Renal pelvis (tissue), 4 donors: ENCODE data around the gene ADAM11. TPM values are rescaled to one million over a fixed set of nuclear protein-coding genes. Genes with fewer than 3 reads are reported as not detected.
"Not testable (repeated sequence)": the region's sequence is repeated elsewhere in the genome, so short reads cannot be mapped to it uniquely, and the experiment has no call there.

Source experiments
- DNase-seq: peaks from one replicate; pipeline ENCODE4 v3.0.0-alpha.2; 2013
- polyA plus RNA-seq, 3 donors: library from polyadenylated mRNA; unstranded; fragments of 120-200 nt; gene quantifications; one replicate each; pipeline ENCODE4 v1.2.1, GENCODE V29; 2013; ENCODE audit not compliant: insufficient read length in 3 of 3

Gene ADAM11
- polyA plus RNA-seq, 3 donors = 2.7 to 3.7 (median 3.4) TPM

DNA sequence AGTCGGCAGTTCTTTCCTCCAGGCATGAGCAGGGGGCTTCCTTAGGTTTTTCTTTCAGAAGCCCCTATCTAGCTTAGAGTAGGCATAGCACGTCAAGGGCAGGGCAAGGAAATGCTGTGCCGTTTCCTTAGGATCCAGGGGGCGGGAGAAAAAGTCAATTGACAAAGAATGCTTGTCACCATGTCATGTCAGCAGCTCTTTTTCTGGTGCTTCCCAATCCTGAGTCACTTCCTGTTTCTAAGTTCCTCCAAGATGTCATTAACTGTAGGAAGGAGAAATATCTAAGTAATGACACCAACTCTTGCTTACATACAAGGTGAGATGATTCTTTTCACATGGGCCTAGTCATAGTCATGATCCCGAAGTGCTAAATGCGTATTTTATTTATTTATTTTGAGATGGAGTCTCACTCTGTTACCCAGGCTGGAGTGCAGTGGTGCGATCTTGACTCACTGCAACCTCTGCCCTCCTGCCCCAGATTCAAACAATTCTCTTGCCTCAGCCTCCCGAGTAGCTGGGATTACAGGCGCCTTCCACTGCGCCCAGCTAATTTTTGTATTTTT lies 36.1 kb downstream of the ADAM11 start:
- DNase-seq = no peak

DNA sequence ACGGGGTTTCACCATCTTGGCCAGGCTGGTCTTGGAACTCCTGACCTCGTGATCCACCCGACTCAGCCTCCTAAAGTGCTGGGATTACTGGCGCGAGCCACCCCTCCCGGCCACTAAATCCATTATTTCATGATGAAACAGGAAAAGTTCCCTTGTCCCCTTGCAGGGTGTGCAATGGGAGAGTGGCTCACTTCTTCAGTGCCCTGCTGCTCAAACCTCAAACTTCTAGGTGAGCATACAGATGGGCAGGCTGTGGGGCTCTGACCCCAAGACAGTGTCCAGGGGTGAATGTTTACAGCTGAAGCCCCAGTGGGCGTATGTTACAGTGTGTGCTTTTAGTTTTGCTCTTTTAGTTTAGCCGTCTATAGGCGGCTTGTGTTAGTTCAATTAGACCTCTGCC lies 36.6 kb downstream of the ADAM11 start:
- no peak for DNase-seq

DNA sequence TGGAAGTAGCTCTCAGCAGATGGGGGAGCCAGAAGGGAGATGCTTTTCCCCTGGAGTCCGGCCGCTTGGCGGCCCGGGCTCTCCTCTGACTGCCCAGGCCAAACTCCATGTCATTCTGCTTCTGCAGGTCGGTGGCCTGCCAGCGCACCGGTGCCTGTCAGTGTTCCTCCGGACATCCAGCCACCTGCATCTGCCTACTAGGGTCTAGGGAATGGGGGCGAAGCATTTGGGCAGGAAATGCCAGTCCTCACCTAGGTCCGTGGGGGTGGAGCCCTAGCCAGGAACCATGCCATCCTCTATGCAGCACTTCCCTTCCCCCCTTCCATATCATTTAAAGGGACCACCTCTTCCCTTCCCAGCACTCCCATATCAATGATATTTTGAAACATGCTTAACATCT lies 37.1 kb downstream of the ADAM11 start:
- no peak for DNase-seq

DNA sequence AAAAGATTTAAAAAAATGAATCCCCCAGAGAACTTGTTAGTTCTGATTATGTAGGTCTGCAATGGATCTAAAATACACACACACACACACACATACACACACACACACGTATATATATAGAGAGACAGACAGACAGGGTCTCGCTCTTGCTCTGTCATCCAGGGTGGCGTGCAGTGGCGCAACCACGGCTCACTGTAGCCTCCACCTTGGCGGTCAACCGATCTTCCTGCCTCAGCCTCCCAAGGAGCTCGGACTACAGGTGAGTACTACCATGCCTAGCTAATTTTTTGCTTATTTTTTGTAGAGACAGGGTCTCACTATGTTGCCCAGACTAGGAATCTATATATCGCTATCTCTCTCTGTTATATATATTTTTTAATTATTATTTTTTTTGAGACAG lies 37.9 kb downstream of the ADAM11 start:
- DNase-seq = no peak

DNA sequence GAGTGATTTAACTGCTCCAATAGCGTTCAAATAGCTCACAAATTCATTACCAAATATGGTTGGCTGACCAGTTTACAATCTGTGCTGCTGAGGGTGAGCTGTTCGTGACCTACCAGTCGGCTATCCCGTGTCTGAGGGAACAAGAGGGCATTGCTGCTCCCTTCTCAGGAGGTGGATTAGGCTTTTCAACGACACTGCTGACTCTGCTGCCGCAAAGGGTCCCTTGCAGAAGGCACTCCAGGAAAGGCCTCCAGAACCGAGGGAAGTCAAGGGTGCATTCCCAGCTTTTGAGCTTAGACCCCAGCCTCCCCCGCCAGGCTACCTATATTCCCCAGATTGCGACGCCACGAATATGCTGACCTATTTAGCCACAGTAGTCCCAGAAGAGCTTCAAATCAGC lies 39.0 kb downstream of the ADAM11 start:
- no peak for DNase-seq

DNA sequence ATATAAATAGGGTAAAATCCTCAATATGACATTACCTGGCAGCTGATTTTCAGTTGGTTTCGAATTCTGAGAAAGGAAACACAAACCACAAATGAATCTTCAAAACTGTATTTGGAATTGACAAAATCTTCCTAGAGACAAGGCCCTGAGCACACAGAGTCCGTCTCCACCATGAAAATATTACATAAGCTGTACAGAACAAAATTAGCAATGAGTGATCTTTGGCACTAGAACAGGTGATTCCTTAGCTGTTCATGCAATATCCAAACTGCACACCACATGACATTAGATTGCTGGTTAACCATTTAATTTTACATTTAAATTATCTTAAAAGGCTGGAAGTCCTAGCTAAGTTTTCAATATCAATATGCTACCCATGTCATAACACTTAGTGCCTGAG lies 39.6 kb downstream of the ADAM11 start:
- DNase-seq = no peak

DNA sequence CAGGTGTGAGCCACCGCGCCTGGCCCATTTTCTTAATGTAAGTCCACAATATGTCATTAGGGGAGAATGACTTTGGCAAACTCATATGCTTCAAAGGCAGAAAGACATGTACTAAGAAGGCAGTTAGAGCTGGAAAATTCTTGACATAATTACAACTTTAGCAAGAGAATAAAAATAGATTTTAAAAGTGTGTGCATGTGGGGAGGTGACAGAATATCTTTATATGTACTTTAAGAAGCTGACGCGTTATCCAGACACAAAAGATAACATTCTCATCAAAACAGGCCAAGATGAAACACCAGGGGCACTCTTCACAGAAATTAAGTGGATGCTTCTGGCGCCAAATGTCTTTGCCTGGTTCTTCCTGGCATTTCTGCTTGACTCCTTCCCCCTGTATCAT lies 43.1 kb downstream of the ADAM11 start:
- no peak for DNase-seq

DNA sequence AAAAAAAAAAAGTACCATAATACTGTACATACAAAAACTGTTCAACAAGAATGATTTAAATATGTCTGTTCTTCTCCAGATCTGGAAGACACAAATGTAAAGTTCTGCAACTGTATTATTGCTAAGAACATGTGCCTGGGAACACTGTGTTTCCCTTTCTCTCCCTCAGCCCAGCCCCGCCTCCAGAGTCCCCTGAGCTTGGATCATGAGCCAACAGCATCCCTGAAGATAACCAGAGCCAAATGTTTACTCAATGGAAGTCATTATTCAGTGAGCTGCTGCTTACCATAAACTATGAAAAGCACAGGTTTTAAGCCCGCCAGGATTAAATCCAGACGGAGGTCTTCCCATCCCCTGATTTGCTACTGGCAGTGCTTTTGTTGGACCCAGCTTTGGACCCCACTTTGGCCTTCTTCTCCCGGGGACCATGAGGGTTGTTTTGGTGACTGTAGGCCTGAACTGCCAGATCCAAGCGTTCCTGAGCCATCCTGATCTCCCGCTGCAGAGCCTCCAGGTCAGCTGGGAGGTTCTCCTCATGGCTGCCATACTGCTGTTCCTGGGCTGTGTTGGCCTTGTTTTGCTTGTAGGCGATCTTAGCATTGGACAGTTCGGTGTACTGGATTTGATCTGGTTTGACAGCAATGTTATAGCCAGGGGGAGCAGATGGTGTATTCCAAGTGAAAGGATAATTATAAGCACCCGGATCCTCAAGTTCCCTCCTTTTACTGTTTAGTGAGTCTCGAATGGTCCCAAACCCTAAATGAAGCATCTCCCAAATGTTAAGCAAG lies 45.7 kb downstream of the ADAM11 start:
- no peak for DNase-seq

DNA sequence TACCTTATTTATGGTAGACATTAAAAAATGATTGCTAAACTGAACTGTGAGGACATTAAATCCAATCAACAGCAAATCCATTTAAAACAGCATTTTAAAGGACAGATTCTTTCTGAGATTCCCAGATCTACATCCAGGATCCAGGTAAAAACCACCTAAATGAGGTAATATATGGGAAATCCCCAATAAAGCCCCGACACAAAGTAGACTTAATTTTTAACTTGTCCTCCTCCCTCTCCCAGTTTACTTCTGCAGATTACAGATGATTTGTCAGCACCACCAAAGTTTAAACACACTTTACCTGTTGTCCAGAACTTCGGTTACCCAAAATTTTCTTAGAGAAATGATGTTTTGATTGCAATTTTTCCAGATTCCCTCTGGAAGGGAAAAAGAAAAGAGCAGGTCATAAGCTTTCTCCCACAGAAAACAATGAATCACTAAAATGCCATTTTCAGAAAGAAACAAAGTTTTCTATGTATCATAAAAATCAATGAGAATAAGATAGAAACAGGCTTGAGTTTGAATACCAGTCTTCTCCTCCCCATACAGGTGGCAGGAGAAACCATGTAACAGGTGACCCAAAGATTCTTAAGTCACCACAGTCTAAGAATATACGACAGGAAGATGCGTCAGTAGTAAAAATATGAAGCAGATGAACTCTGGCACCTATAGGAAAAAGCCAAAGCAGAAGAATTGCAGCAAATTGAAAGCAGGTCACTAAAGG lies 48.5 kb downstream of the ADAM11 start:
- no peak for DNase-seq

DNA sequence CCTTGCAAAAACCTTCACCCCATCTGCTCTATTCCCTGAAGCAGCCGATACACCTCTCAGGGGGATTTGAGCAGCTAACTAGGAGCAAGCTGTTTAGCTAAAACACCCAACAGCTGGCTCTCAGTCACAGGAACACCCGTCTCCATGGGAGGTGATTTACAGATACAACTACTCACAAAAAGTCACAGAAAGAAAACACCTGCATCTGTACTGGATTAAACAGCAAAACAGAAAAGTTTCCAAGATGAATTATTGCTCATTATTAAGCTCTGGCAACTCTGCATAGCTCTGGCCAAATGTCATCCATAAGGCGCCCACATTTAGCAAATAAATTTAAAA lies 49.0 kb downstream of the ADAM11 start:
- DNase-seq = no peak

DNA sequence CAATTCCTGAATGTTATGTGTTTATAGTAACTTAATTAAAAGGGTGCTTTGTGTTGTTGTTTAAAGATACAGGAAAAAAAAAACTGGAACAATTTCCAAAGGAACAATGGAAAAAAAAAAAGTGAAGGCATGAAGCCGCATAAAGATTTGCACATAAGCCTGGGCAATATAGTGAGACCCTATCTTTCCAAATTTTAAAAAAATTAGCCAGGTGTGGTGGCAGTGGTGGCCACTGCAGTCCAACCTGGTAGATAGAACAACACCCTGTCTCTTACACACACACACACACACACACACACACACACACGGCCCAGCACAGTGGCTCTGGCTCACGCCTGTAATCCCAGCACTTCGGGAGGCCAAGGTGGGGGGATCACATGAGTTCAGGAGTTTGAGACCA lies 49.4 kb downstream of the ADAM11 start:
- DNase-seq = no peak

DNA sequence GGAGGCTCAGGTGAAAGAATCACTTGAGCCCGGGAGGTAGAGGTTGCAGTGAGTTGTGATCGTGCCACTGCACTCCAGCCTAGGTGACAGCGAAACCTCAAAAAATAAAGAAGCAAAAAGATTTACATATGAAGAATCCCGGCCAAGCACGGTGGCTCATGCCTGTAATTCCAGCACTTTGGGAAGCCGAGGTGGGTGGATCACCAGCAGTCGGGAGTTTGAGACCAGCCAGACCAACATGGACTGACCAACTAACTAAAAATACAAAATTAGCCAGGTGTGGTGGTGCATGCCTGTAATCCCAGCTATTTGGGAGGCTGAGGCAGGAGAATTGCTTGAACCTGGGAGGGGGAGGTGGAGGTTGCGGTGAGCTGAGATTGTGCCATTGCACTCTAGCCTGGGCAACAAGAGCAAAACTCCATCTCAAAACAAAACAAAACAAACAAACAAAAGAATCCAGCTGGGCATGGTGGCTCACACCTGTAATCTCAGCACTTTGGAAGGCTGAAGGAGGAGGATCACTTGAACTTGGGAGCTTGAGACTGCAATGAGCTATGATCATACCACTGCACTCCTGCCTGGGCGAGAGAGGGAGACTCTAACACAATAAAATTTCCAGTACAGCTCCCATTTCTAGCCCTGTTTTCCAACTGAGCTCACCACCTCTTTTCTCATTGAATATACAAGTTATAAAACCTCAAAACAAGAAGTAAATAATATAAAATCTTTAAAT lies 50.0 kb downstream of the ADAM11 start:
- not testable (repeated sequence) for DNase-seq

DNA sequence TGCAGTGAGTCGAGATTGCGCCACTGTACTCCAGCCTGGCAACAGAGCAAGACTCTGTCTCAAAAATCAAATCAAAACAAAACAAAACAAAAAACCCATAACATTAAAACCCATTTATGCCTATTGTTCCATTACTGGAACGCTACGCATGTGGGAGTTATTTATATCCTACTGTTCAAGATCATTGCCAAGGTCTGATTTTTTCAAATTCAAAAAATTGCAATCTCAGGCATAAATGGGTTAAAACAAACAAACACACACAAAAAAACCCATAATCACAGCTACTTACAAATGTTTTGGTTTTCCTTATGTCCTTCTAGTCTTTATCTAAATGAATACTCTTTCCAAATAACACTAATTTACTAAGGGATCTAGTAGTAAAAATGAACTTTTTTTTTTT lies 53.5 kb downstream of the ADAM11 start:
- DNase-seq = no peak

DNA sequence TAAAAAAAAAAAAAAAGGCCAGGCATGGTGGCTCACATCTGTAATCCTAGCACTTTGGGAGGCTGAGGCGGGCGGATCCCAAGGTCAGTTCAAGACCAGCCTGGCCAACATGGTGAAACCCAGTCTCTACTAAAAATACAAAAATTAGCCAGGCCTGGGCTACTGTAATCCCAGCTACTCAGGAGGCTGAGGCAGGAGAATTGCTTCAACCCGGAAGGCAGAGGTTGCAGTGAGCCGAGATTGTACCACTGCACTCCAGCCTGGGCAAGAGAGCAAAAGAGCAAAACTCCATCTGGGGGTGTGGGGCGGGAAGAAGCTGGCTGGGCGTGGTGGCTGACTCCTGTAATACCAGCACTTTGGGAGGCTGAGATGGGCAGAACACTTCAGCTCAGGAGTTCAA lies 59.7 kb downstream of the ADAM11 start:
- not testable (repeated sequence) for DNase-seq

DNA sequence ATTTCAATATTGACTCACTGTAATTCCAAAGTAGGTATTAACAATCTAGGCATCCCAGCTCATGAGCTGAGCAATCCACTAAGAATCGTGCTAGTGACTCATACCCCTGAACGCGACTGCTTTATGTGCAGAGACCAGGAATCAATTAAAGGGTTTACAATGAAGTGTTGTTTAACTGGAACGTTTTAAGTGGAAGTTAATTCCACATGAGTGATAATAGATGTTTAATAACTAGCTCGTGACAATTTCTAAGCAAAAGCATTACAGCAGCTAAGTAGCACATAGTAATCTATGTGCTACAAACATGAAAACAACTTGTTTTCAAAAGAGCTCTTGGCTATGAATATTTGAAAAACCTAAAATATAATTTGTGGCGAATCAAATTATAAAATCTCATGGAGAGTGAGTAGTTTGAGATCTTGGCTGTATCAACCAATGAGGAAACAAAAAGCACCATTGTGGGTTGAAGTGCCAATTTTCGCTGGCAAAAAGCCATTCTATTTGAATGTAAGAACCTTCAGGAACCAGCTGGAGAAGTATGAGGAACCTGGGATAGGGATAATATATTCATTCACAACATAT lies 61.9 kb downstream of the ADAM11 start:
- no peak for DNase-seq

DNA sequence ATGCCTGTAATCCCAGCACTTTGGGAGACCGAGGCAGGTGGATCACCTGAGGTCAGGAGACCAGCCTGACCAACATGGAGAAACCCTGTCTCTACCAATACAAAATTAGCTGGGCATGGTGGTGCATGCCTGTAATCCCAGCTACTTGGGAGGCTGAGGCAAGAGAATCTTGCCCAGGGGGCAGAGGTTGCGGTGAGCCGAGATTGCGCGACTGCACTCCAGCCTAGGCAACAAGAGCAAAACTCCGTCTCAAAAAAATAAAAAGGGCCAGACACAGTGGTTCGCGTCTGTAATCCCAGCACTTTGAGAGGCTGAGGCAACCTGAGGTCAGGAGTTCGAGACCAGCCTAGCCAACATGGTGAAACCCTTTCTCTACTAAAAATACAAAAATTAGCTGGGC lies 66.4 kb downstream of the ADAM11 start:
- not testable (repeated sequence) for DNase-seq

DNA sequence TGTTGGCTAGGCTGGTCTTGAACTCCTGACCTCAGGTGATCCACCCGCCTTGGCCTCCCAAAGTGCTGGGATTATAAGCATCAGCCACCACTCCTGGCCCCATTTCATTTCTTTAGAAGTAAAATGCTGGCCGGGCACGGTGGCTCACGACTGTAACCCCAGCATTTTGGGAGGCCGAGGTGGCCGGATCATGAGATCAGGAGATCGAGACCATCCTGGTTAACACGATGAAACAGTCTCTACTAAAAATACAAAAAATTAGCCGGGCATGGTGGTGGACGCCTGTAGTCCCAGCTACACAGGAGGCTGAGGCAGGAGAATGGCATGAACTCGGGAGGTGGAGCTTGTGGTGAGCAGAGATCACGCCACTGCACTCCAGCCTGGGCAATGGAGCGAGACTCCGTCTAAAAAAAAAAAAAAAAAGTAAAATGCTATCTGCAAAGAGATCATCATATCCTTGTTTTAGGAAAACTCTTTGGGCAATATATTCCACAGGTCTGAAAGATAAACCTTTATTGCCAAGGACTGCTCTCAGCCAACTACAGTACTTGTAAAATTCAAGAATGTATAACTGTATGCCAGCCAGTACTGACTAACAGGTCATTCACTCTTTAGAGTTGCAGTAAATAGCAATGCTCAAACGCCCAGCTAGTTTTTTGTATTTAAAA lies 67.5 kb downstream of the ADAM11 start:
- no peak for DNase-seq

DNA sequence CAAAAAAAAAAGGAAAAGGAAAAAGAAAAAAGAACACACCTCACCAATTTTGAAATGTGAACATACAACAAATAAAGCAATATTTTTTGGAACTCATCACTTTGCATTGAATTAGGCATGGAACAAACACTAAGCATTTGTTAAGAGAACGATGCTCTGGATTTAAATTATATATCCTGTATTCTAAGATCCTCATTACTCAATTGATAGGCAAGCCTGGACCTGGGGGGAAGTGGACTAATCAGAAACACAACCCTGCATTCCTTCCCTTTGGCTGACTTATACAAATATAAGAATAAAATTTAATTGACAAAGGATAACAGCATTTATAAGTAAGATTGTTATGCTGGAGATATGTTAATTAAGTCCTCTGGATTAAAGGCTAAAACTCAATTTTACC lies 69.1 kb downstream of the ADAM11 start:
- DNase-seq = no peak

DNA sequence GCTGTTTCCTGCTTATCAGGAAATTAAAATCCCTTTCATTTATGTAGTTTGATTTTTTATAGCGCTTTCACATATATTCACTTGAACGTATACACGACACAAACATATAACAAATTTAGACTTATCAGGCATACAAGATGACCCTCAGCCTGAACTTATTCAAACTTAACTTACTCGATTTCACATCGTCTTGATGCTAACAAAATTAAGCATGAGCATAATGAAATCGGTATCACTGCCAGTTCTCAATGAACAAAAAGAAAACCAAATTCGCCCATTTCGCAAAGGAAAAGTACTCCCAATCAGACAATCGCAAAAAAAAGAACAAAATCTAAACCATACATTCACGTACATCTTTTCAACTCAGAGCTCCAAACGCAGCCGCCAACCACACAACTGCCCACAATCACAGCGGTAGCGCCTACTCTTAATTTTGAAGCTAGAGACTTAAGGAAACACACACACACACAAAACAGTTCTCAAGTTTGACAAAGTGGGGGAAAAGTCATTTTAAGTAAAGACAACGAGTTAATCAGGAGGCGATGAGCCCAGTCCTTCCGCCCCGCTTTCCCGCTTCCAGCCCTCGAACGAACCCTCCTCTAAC lies 70.2 kb downstream of the ADAM11 start:
- DNase-seq = no peak

DNA sequence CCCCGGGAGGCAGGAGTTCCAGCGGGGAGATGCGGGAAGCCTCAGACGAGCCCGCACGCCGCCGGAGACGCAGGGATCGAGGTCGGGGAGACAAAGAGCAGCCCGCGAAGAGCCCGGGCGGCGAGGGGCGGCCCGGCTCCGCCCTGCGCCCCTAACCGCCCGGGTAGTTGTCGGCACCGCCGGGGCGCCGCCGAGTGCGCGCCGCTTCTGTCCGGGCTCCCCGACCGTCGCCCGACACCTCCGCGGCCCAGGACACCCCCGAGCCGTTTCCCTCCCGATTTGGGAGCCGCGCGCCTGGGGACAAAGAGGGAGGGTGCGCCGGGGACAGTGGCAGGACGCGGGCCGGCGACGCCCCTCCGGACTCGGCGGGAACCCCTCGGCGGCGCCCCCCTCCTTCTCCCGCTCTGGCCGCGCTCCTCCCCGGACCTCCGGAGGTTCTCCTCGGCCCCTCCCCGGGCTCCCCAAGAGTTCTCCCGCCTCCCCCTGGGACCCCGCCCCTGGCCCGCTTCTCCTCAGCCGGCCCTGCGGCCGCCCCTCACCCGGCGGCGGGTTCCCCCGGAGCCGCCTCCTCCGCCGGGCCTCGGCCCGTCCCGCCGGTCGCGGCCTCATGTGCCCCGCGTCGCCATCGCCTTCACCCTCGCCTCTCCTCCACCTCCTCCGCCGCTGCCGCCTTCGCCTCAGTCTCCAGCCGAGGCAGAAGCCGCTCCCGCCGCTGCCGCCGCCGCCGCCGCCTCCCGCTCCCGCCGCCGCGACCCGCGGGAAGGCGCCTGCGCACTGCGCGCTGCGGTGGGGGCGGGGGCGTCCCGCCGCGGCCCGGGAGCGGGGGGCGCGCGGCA lies 71.0 kb downstream of the ADAM11 start, which contains the start of gene GJC1:
TSS of gene GJC1 (minus strand) at position 765 of the 836 bp plus-strand sequence. CDS start 24,470 bp downstream, outside the sequence.
- peak; percentile 59 for DNase-seq
